ENCODE data around the gene DIP2B. TPM values are rescaled to one million over a fixed set of nuclear protein-coding genes. Genes with fewer than 3 reads are reported as not detected.
A peak's percentile ranks its signal among the peaks of the same experiment; 100 is the strongest.

The DIP2B gene
- polyA plus RNA-seq, 2 donors, result 7.2 to 10.0 TPM

- Histone ChIP-seq H3K27ac (ENCODE audit: low read depth in 2 of 2, low read length in 1 of 2) (no peak overlapping the region), H3K4me1 (ENCODE audit: control insufficient read depth in 2 of 2, insufficient read depth in 2 of 2, low read length in 1 of 2) (no peaks in the 10 kb centered on the region), H3K4me3 (ENCODE audit: low read depth in 1 of 2, low read length in 2 of 2) (no peak overlapping the region), H3K27me3 (ENCODE audit: control insufficient read depth in 1 of 2, insufficient read depth in 2 of 2, low read length in 2 of 2) (no peaks in the 10 kb centered on the region), H3K9me3 (ENCODE audit: control insufficient read depth in 2 of 2, insufficient read depth in 1 of 2, low read depth in 1 of 2, low read length in 1 of 2) (no peaks in the 10 kb centered on the region), H3K36me3 (ENCODE audit: control insufficient read depth in 2 of 2, insufficient read depth in 2 of 2, low read length in 1 of 2) (peaks cover 19 to 46% of the 10 kb centered on the region in 2 donors)
- 85 to 86% methylated on average over 3 of the region's 3 CpGs for WGBS, 2 donors
Observed at GRCh38 chr12:50733706-50734105, 228.9 kb downstream of the DIP2B start.

GRCh38 chr12:50734409-50735263 is 229.9 kb downstream of the DIP2B start:
- H3K9me3 ChIP-seq (ENCODE audit: control insufficient read depth in 2 of 2, insufficient read depth in 1 of 2, low read depth in 1 of 2, low read length in 1 of 2), result no peaks in the 10 kb centered on the region
- no peaks in the 10 kb centered on the region for H3K27me3 ChIP-seq (ENCODE audit: control insufficient read depth in 1 of 2, insufficient read depth in 2 of 2, low read length in 2 of 2)
- no peak overlapping the region for H3K27ac ChIP-seq (ENCODE audit: low read depth in 2 of 2, low read length in 1 of 2)
- H3K36me3 ChIP-seq (ENCODE audit: control insufficient read depth in 2 of 2, insufficient read depth in 2 of 2, low read length in 1 of 2), result peaks cover 13 to 49% of the 10 kb centered on the region in 2 donors
- WGBS, 2 donors, result 82 to 83% methylated on average over 10 of the region's 10 CpGs
- H3K4me3 ChIP-seq (ENCODE audit: low read depth in 1 of 2, low read length in 2 of 2), result no peak overlapping the region
- no peaks in the 10 kb centered on the region for H3K4me1 ChIP-seq (ENCODE audit: control insufficient read depth in 2 of 2, insufficient read depth in 2 of 2, low read length in 1 of 2)

GRCh38 chr12:50739611-50740010 is 234.8 kb downstream of the DIP2B start:
- Histone ChIP-seq H3K4me1 (ENCODE audit: control insufficient read depth in 2 of 2, insufficient read depth in 2 of 2, low read length in 1 of 2) (no peaks in the 10 kb centered on the region), H3K9me3 (ENCODE audit: control insufficient read depth in 2 of 2, insufficient read depth in 1 of 2, low read depth in 1 of 2, low read length in 1 of 2) (no peaks in the 10 kb centered on the region), H3K4me3 (ENCODE audit: low read depth in 1 of 2, low read length in 2 of 2) (no peak overlapping the region), H3K27ac (ENCODE audit: low read depth in 2 of 2, low read length in 1 of 2) (no peak overlapping the region), H3K36me3 (ENCODE audit: control insufficient read depth in 2 of 2, insufficient read depth in 2 of 2, low read length in 1 of 2) (peaks cover 7 to 44% of the 10 kb centered on the region in 2 donors), H3K27me3 (ENCODE audit: control insufficient read depth in 1 of 2, insufficient read depth in 2 of 2, low read length in 2 of 2) (no peaks in the 10 kb centered on the region)
- WGBS, 2 donors, result 94% methylated on average over 7 of the region's 7 CpGs

GRCh38 chr12:50740307-50740706 is 235.5 kb downstream of the DIP2B start:
- Histone ChIP-seq H3K27ac (ENCODE audit: low read depth in 2 of 2, low read length in 1 of 2) (no peak overlapping the region), H3K4me1 (ENCODE audit: control insufficient read depth in 2 of 2, insufficient read depth in 2 of 2, low read length in 1 of 2) (no peaks in the 10 kb centered on the region), H3K36me3 (ENCODE audit: control insufficient read depth in 2 of 2, insufficient read depth in 2 of 2, low read length in 1 of 2) (peaks cover 7 to 43% of the 10 kb centered on the region in 2 donors), H3K4me3 (ENCODE audit: low read depth in 1 of 2, low read length in 2 of 2) (no peak overlapping the region), H3K9me3 (ENCODE audit: control insufficient read depth in 2 of 2, insufficient read depth in 1 of 2, low read depth in 1 of 2, low read length in 1 of 2) (no peaks in the 10 kb centered on the region), H3K27me3 (ENCODE audit: control insufficient read depth in 1 of 2, insufficient read depth in 2 of 2, low read length in 2 of 2) (no peaks in the 10 kb centered on the region)
- WGBS, 2 donors, result 82 to 84% methylated on average over 2 of the region's 2 CpGs

- H3K36me3 ChIP-seq (ENCODE audit: control insufficient read depth in 2 of 2, insufficient read depth in 2 of 2, low read length in 1 of 2), result peaks cover 3 to 33% of the 10 kb centered on the region in 2 donors
- H3K27me3 ChIP-seq (ENCODE audit: control insufficient read depth in 1 of 2, insufficient read depth in 2 of 2, low read length in 2 of 2), result no peaks in the 10 kb centered on the region
- H3K4me1 ChIP-seq (ENCODE audit: control insufficient read depth in 2 of 2, insufficient read depth in 2 of 2, low read length in 1 of 2), result no peaks in the 10 kb centered on the region
- H3K9me3 ChIP-seq (ENCODE audit: control insufficient read depth in 2 of 2, insufficient read depth in 1 of 2, low read depth in 1 of 2, low read length in 1 of 2), result no peaks in the 10 kb centered on the region
- whole genome bisulfite sequencing, 2 donors, result 94 to 98% methylated on average over 7 of the region's 7 CpGs
- H3K4me3 ChIP-seq (ENCODE audit: low read depth in 1 of 2, low read length in 2 of 2), result no peak overlapping the region
- no peak overlapping the region for H3K27ac ChIP-seq (ENCODE audit: low read depth in 2 of 2, low read length in 1 of 2)
Observed at GRCh38 chr12:50742776-50743175, 238.0 kb downstream of the DIP2B start.

GRCh38 chr12:50745861-50746260 is 241.1 kb downstream of the DIP2B start:
- 85 to 88% methylated on average over 4 of the region's 4 CpGs for WGBS, 2 donors
- H3K4me1 ChIP-seq (ENCODE audit: control insufficient read depth in 2 of 2, insufficient read depth in 2 of 2, low read length in 1 of 2), result no peaks in the 10 kb centered on the region
- H3K27me3 ChIP-seq (ENCODE audit: control insufficient read depth in 1 of 2, insufficient read depth in 2 of 2, low read length in 2 of 2), result no peaks in the 10 kb centered on the region
- peaks cover 0 to 15% of the 10 kb centered on the region in 2 donors for H3K36me3 ChIP-seq (ENCODE audit: control insufficient read depth in 2 of 2, insufficient read depth in 2 of 2, low read length in 1 of 2)
- peak overlapping the region in 1 of 2 donors; percentile 9 for H3K27ac ChIP-seq (ENCODE audit: low read depth in 2 of 2, low read length in 1 of 2)
- H3K9me3 ChIP-seq (ENCODE audit: control insufficient read depth in 2 of 2, insufficient read depth in 1 of 2, low read depth in 1 of 2, low read length in 1 of 2), result no peaks in the 10 kb centered on the region
- no peak overlapping the region for H3K4me3 ChIP-seq (ENCODE audit: low read depth in 1 of 2, low read length in 2 of 2)

GRCh38 chr12:50746431-50746830 is 241.6 kb downstream of the DIP2B start:
- 92 to 95% methylated on average over 3 of the region's 3 CpGs for WGBS, 2 donors

GRCh38 chr12:50747817-50748216 is 243.0 kb downstream of the DIP2B start:
- WGBS, 2 donors, result 86 to 95% methylated on average over 1 of the region's 1 CpG
- no peaks in the 10 kb centered on the region for H3K4me1 ChIP-seq (ENCODE audit: control insufficient read depth in 2 of 2, insufficient read depth in 2 of 2, low read length in 1 of 2)
- H3K27ac ChIP-seq (ENCODE audit: low read depth in 2 of 2, low read length in 1 of 2), result no peak overlapping the region
- no peaks in the 10 kb centered on the region for H3K9me3 ChIP-seq (ENCODE audit: control insufficient read depth in 2 of 2, insufficient read depth in 1 of 2, low read depth in 1 of 2, low read length in 1 of 2)
- no peaks in the 10 kb centered on the region for H3K27me3 ChIP-seq (ENCODE audit: control insufficient read depth in 1 of 2, insufficient read depth in 2 of 2, low read length in 2 of 2)
- H3K4me3 ChIP-seq (ENCODE audit: low read depth in 1 of 2, low read length in 2 of 2), result no peak overlapping the region
- peaks cover 0 to 7% of the 10 kb centered on the region in 2 donors for H3K36me3 ChIP-seq (ENCODE audit: control insufficient read depth in 2 of 2, insufficient read depth in 2 of 2, low read length in 1 of 2)

More at GRCh38 chr12:50746431-50746830, 241.6 kb downstream of the DIP2B start:
- Histone ChIP-seq H3K27ac (ENCODE audit: low read depth in 2 of 2, low read length in 1 of 2) (no peak overlapping the region), H3K36me3 (ENCODE audit: control insufficient read depth in 2 of 2, insufficient read depth in 2 of 2, low read length in 1 of 2) (peaks cover 0 to 10% of the 10 kb centered on the region in 2 donors), H3K27me3 (ENCODE audit: control insufficient read depth in 1 of 2, insufficient read depth in 2 of 2, low read length in 2 of 2) (no peaks in the 10 kb centered on the region), H3K4me3 (ENCODE audit: low read depth in 1 of 2, low read length in 2 of 2) (no peak overlapping the region), H3K4me1 (ENCODE audit: control insufficient read depth in 2 of 2, insufficient read depth in 2 of 2, low read length in 1 of 2) (no peaks in the 10 kb centered on the region), H3K9me3 (ENCODE audit: control insufficient read depth in 2 of 2, insufficient read depth in 1 of 2, low read depth in 1 of 2, low read length in 1 of 2) (no peaks in the 10 kb centered on the region)

- 91 to 93% methylated on average over 2 of the region's 2 CpGs for WGBS, 2 donors
- H3K27me3 ChIP-seq (ENCODE audit: control insufficient read depth in 1 of 2, insufficient read depth in 2 of 2, low read length in 2 of 2), result no peaks in the 10 kb centered on the region
- no peak overlapping the region for H3K4me3 ChIP-seq (ENCODE audit: low read depth in 1 of 2, low read length in 2 of 2)
- no peaks in the 10 kb centered on the region for H3K9me3 ChIP-seq (ENCODE audit: control insufficient read depth in 2 of 2, insufficient read depth in 1 of 2, low read depth in 1 of 2, low read length in 1 of 2)
- H3K27ac ChIP-seq (ENCODE audit: low read depth in 2 of 2, low read length in 1 of 2), result no peak overlapping the region
- peaks cover 0 to 6% of the 10 kb centered on the region in 2 donors for H3K36me3 ChIP-seq (ENCODE audit: control insufficient read depth in 2 of 2, insufficient read depth in 2 of 2, low read length in 1 of 2)
- no peaks in the 10 kb centered on the region for H3K4me1 ChIP-seq (ENCODE audit: control insufficient read depth in 2 of 2, insufficient read depth in 2 of 2, low read length in 1 of 2)
Observed at GRCh38 chr12:50749459-50749882, 244.7 kb downstream of the DIP2B start.

GRCh38 chr12:50750366-50750765 is 245.6 kb downstream of the DIP2B start:
- H3K4me1 ChIP-seq (ENCODE audit: control insufficient read depth in 2 of 2, insufficient read depth in 2 of 2, low read length in 1 of 2), result no peaks in the 10 kb centered on the region
- H3K36me3 ChIP-seq (ENCODE audit: control insufficient read depth in 2 of 2, insufficient read depth in 2 of 2, low read length in 1 of 2), result peaks cover 0 to 3% of the 10 kb centered on the region in 2 donors
- WGBS, 2 donors, result 91 to 94% methylated on average over 4 of the region's 4 CpGs
- no peak overlapping the region for H3K4me3 ChIP-seq (ENCODE audit: low read depth in 1 of 2, low read length in 2 of 2)
- no peak overlapping the region for H3K27ac ChIP-seq (ENCODE audit: low read depth in 2 of 2, low read length in 1 of 2)
- no peaks in the 10 kb centered on the region for H3K9me3 ChIP-seq (ENCODE audit: control insufficient read depth in 2 of 2, insufficient read depth in 1 of 2, low read depth in 1 of 2, low read length in 1 of 2)
- H3K27me3 ChIP-seq (ENCODE audit: control insufficient read depth in 1 of 2, insufficient read depth in 2 of 2, low read length in 2 of 2), result no peaks in the 10 kb centered on the region
